ENCODE data around the gene ARL15. TPM values are rescaled to one million over a fixed set of nuclear protein-coding genes. Genes with fewer than 3 reads are reported as not detected.

Gene ARL15
- total and polyA plus RNA-seq, 2 of the 8 experiments (the other 6 are each of a cell fraction or from before 2014, with no cell fraction given) = 9.9 to 21.2 TPM

DNA sequence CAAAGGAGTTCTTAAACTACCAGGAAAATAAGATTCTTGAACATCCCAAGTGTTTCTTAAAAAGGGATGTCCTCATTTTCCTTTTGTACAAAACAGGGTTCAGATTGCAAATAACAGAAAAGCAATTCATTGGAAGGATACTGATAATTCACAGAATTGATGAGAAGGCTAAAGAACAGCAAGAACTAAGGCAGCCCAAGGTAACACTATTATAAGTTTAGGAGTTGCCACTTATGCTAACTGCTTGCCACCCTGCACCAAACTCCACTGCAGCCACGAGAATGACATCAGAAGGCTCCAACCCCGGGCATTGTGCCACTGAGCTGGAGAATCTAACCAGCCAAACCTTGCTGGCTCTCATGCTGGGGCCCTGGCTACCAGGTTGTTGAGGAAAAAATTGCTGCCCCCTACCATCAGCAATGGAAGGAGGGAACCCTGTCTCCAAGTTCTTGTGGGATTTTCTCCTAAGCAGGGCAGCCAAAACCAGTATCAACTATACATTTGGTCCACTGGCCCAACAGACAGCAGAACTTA is 123.4 kb downstream of the ARL15 start:
- Histone ChIP-seq H3K27me3 (replicated peaks in 1 of 4; ENCODE audit: control insufficient read depth in 3 of 4, extremely low read depth in 1 of 4, insufficient read depth in 3 of 4, low read length in 3 of 4) (no peaks in the 10 kb centered on the region), H3K23ac (ENCODE audit: insufficient read length) (no peak overlapping the region), H3K79me2 (ENCODE audit: control insufficient read depth in 1 of 2, insufficient read depth in 2 of 2, low read length in 2 of 2) (peaks cover 0 to 10% of the 10 kb centered on the region in 2 experiments; a peak in 1 of 4 replicates), H4K91ac (replicated peaks; ENCODE audit: insufficient read length, low read length) (no peak overlapping the region), H4K20me1 (replicated peaks in 1 of 2; ENCODE audit: control insufficient read depth in 1 of 2, insufficient read depth in 2 of 2, low read length in 2 of 2) (no peaks in the 10 kb centered on the region), H2BK5ac (ENCODE audit: low read depth, low read length) (no peak overlapping the region), H2BK120ac (replicated peaks; ENCODE audit: low read depth, low read length) (no peak overlapping the region), H3K4ac (replicated peaks; ENCODE audit: insufficient read length, low read depth, low read length) (no peak overlapping the region), H3K23me2 (ENCODE audit: low read depth, low read length) (no peaks in the 10 kb centered on the region), H4K5ac (ENCODE audit: insufficient read length, low read depth, low read length) (no peak overlapping the region), H3K18ac (ENCODE audit: extremely low read depth, low read length) (no peak overlapping the region), H3K56ac (replicated peaks; ENCODE audit: insufficient read length, low read depth, low read length) (no peak overlapping the region), H3K9me3 (ENCODE audit: insufficient read depth in 2 of 2, low read depth in 1 of 2, low read length in 1 of 2) (no peaks in the 10 kb centered on the region), H3K14ac (ENCODE audit: insufficient read length) (no peak overlapping the region), H3K4me1 (replicated peaks in 1 of 4; ENCODE audit: control insufficient read depth in 3 of 4, insufficient read depth in 4 of 4, low read length in 3 of 4) (peaks cover 0 to 4% (median 1%) of the 10 kb centered on the region in 4 experiments; a peak in 3 of 7 replicates), H2BK20ac (ENCODE audit: low read length) (no peak overlapping the region), H4K8ac (ENCODE audit: extremely low read depth, insufficient read depth, low read length) (no peak overlapping the region), H3K4me2 (ENCODE audit: insufficient read depth in 1 of 2, low read depth in 2 of 2, low read length in 2 of 2) (no peak overlapping the region), H2AK5ac (ENCODE audit: low read depth, low read length) (no peak overlapping the region), H3K4me3 (ENCODE audit: extremely low read depth in 1 of 4, insufficient read depth in 2 of 4, low read depth in 3 of 4, low read length in 4 of 4) (no peak overlapping the region), H2BK12ac (ENCODE audit: low read depth, low read length) (no peak overlapping the region), H3K36me3 (ENCODE audit: control insufficient read depth in 2 of 4, insufficient read depth in 4 of 4, low read length in 3 of 4) (no peaks in the 10 kb centered on the region), H3K27ac (ENCODE audit: low read depth, low read length) (no peak overlapping the region), H3K79me1 (ENCODE audit: low read depth, low read length) (no peaks in the 10 kb centered on the region), H3K9ac (replicated peaks in 1 of 4; ENCODE audit: extremely low read depth in 1 of 4, low read depth in 3 of 4, low read length in 3 of 4) (no peak overlapping the region), H2BK15ac (ENCODE audit: low read length) (no peak overlapping the region), H2AFZ (ENCODE audit: low read length) (no peak overlapping the region)
- FAIRE-seq = no peak
- TF ChIP-seq, protein P1, sequence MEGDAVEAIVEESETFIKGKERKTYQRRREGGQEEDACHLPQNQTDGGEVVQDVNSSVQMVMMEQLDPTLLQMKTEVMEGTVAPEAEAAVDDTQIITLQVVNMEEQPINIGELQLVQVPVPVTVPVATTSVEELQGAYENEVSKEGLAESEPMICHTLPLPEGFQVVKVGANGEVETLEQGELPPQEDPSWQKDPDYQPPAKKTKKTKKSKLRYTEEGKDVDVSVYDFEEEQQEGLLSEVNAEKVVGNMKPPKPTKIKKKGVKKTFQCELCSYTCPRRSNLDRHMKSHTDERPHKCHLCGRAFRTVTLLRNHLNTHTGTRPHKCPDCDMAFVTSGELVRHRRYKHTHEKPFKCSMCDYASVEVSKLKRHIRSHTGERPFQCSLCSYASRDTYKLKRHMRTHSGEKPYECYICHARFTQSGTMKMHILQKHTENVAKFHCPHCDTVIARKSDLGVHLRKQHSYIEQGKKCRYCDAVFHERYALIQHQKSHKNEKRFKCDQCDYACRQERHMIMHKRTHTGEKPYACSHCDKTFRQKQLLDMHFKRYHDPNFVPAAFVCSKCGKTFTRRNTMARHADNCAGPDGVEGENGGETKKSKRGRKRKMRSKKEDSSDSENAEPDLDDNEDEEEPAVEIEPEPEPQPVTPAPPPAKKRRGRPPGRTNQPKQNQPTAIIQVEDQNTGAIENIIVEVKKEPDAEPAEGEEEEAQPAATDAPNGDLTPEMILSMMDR (IDR thresholded peaks at IDR 0.05; ENCODE audit: control extremely low read depth in 1 of 3, insufficient read depth in 1 of 3, low read depth in 1 of 3, low read length in 3 of 3) = peak in 1 of 3 experiments; percentile 6; a peak in 1 of 4 replicates
- no peak for TF ChIP-seq RNF2 (IDR thresholded peaks at IDR 0.05; ENCODE audit: borderline replicate concordance, low read depth, low read length, missing control alignments, poor library complexity, severe bottlenecking)
- no peak for DNase-seq (ENCODE audit: low read depth in 1 of 2, low spot score in 2 of 2)
- POLR2A ChIA-PET (ENCODE audit: partially characterized antibody) = no interaction called here
- WGBS, 2 experiments (ENCODE audit: extremely low coverage in 1 of 2, insufficient coverage in 1 of 2, insufficient read length in 1 of 2, insufficient replicate concordance in 2 of 2, low coverage in 1 of 2, low lambda C conversion rate in 2 of 2, missing lambda C conversion rate in 1 of 2) = 83% methylated on average over 2 of the region's 2 CpGs; no CpG with 5 or more reads in 1 of the 2 experiments
- CTCF ChIA-PET (ENCODE audit: partially characterized antibody) = interaction anchor here (0.6 to 1.8 kb wide), 4 partner anchors 8 to 339 kb away, joined by 3 to 4 read pairs (median 4); no protein-coding TSS in a partner anchor

All from H1 (cell line).